GF-D8 (cell line): ENCODE results near the gene IER2.
"Not testable (repeated sequence)": the region's sequence is repeated elsewhere in the genome, so short reads cannot be mapped to it uniquely, and the experiment has no call there.

Source experiments
- DNase-seq: peaks from one replicate; lab custom pipeline; 2025; lab: John Stamatoyannopoulos, UW

IER2 gene

GRCh38 chr19:13198634-13199033 is 48.4 kb downstream of the IER2 start:
- no peak for DNase-seq

- DNase-seq = not testable (repeated sequence)
These were observed 51.9 kb downstream of the IER2 start for GRCh38 chr19:13202112-13202511.
